K562 (cell line): Measurements from ENCODE around the gene ZDHHC17. TPM values are rescaled to one million over a fixed set of nuclear protein-coding genes. Genes with fewer than 3 reads are reported as not detected.

ENCODE experiments used
- ATAC-seq: fragments of 200-7000 bp; cut with Tn5 transposase; 3 replicates; pipeline ENCODE4 v1.9.1; 2020; ENCODE audit warnings: moderate library complexity
- BruUV-seq: library from RNA; stranded (reverse); fragments of 400-500 nt; replicated peaks from 2 replicates; lab custom pipeline; 2021; lab: Mats Ljungman, UMichigan
- CTCF ChIA-PET: fragments of 300-600 bp; formaldehyde crosslinking; extraction: SDS; loops from one replicate; lab custom pipeline; 2021; ENCODE audit warnings: low intra/inter-chr PET ratio; lab: Yijun Ruan, JAX
- POLR2A ChIA-PET: fragments of 300-600, 350-650 bp; sonication (Branson Sonifier 250); formaldehyde crosslinking; extraction: SDS; loops from one replicate; lab custom pipeline; 2021; ENCODE audit warnings: antibody characterized with exemption, inconsistent platforms; lab: Yijun Ruan, JAX
- DNase-seq, 4 experiments: peaks; one replicate each; pipeline versions ENCODE4 v3.0.0 to v3.0.0-alpha.2; 2011 to 2018; ENCODE audit warnings: low spot score in 3 of 4, mixed read lengths in 3 of 4; ENCODE audit errors: extremely low read depth in 1 of 4
- FAIRE-seq: peaks from 2 replicates; lab custom pipeline; 2011; peaks lifted over from hg19 to GRCh38; lab: Jason Lieb, UNC
- H2AFZ ChIP-seq: 2 replicates; pipeline ENCODE4 v1.6.0; 2011; ENCODE audit warnings: low read depth, low read length, control low read depth, inconsistent platforms
- H3K27ac ChIP-seq: fragments of 200-600 bp; 3 replicates; pipeline ENCODE4 v1.8.0; 2011; ENCODE audit warnings: low read depth, mild to moderate bottlenecking, control low read depth, inconsistent platforms, low read length, moderate library complexity, mixed read lengths; ENCODE audit errors: extremely low read depth
- H3K27me3 ChIP-seq, 2 experiments: fragments of 300-600 bp in 1 of 2; 2 replicates in 1 of 2; 3 replicates in 1 of 2; pipeline versions ENCODE4 v1.6.0 to v1.8.0; 2011; ENCODE audit warnings: inconsistent platforms in 2 of 2, low read length in 2 of 2, mild to moderate bottlenecking in 1 of 2, mixed read lengths in 1 of 2, moderate library complexity in 1 of 2; ENCODE audit not compliant: control insufficient read depth in 2 of 2, insufficient read depth in 2 of 2
- H3K36me3 ChIP-seq: fragments of 300-600 bp; 3 replicates; pipeline ENCODE4 v1.8.0; 2011; ENCODE audit warnings: mild to moderate bottlenecking, low read length, inconsistent platforms; ENCODE audit not compliant: control insufficient read depth, insufficient read depth
- H3K4me1 ChIP-seq, 2 experiments: fragments of 200-600 bp in 1 of 2; replicated peaks in 1 of 2; 2 replicates in 1 of 2; 3 replicates in 1 of 2; pipeline versions ENCODE4 v1.5.1 to v1.8.0; 2011; ENCODE audit warnings: inconsistent platforms in 2 of 2, low read length in 2 of 2, mild to moderate bottlenecking in 1 of 2, mixed read lengths in 1 of 2, moderate library complexity in 1 of 2; ENCODE audit not compliant: control insufficient read depth in 2 of 2, insufficient read depth in 2 of 2
- H3K4me2 ChIP-seq: 2 replicates; pipeline ENCODE4 v1.6.1; 2011; ENCODE audit warnings: low read length, control low read depth, inconsistent platforms, mixed read lengths; ENCODE audit not compliant: insufficient read depth
- H3K4me3 ChIP-seq: fragments of 200-600 bp; sonication (generic), shearing (Covaris generic); 2 replicates; pipeline ENCODE4 v1.5.1; 2016; ENCODE audit warnings: control low read depth, inconsistent platforms
- H3K79me2 ChIP-seq: fragments of 200-600 bp; 3 replicates; pipeline ENCODE4 v1.8.0; 2011; ENCODE audit warnings: low read length, inconsistent platforms; ENCODE audit not compliant: control insufficient read depth, insufficient read depth
- H3K9ac ChIP-seq, 2 experiments: 2 replicates each; pipeline versions ENCODE4 v1.6.0 to v1.6.1; 2011; ENCODE audit warnings: low read depth in 2 of 2, low read length in 2 of 2, control low read depth in 1 of 2, inconsistent platforms in 1 of 2, mild to moderate bottlenecking in 1 of 2, mixed read lengths in 1 of 2; ENCODE audit not compliant: insufficient read depth in 1 of 2
- H3K9me1 ChIP-seq: one replicate; pipeline ENCODE4 v1.6.0; 2011; ENCODE audit warnings: inconsistent platforms, mild to moderate bottlenecking, low read length, moderate library complexity; ENCODE audit not compliant: control insufficient read depth, insufficient read depth
- H3K9me3 ChIP-seq: replicated peaks from 2 replicates; pipeline ENCODE4 v1.5.1; 2011; ENCODE audit warnings: low read depth, low read length, inconsistent platforms; ENCODE audit not compliant: control insufficient read depth, insufficient read depth
- H4K20me1 ChIP-seq: replicated peaks from 2 replicates; pipeline ENCODE4 v1.6.1; 2011; ENCODE audit warnings: low read length, inconsistent platforms, mixed read lengths; ENCODE audit not compliant: control insufficient read depth, insufficient read depth
- AFF1 ChIP-seq, 2 experiments: fragments of 450-650 bp; IDR thresholded peaks; 2 replicates each; pipeline ENCODE4 v1.6.1; 2018; ENCODE audit warnings: mild to moderate bottlenecking in 2 of 2, low read depth in 1 of 2; ENCODE audit not compliant: partially characterized antibody in 2 of 2
- CBFA2T2 ChIP-seq: fragments of 450-650 bp; conservative IDR thresholded peaks from 2 replicates; pipeline ENCODE4 v1.6.1; 2017; ENCODE audit warnings: mild to moderate bottlenecking
- ELK1 ChIP-seq: sonication (generic); formaldehyde crosslinking; IDR thresholded peaks from 2 replicates; pipeline ENCODE4 v1.8.1; 2022; ENCODE audit warnings: missing genetic modification reagents
- EP300 ChIP-seq: IDR thresholded peaks from 2 replicates; pipeline ENCODE4 v1.6.1; 2012; ENCODE audit warnings: low read length, improper control_type of control experiment
- ETV5 ChIP-seq: sonication (generic); formaldehyde crosslinking; IDR thresholded peaks from 2 replicates; pipeline ENCODE4 v1.4.0; 2020; ENCODE audit warnings: low read depth, mild to moderate bottlenecking, missing genetic modification reagents
- MBD2 ChIP-seq: sonication (generic); IDR thresholded peaks from 2 replicates; pipeline ENCODE4 v1.6.1; 2016; ENCODE audit warnings: low read depth, borderline replicate concordance
- MYNN ChIP-seq, 2 experiments: sonication (generic); formaldehyde crosslinking in 1 of 2; IDR thresholded peaks; 2 replicates each; pipeline versions ENCODE4 v1.5.0 to v1.6.1; 2016 to 2020; ENCODE audit warnings: antibody characterized with exemption in 1 of 2, missing genetic modification reagents in 1 of 2
- RAD21 ChIP-seq, 2 experiments: fragments of 250-450 bp in 1 of 2; fragments of 450-650 bp in 1 of 2; sonication (Bioruptor Pico) in 1 of 2; formaldehyde crosslinking in 1 of 2; IDR thresholded peaks in 1 of 2; conservative IDR thresholded peaks in 1 of 2; 2 replicates each; pipeline versions ENCODE4 v1.4.0 to v1.8.0; 2020 to 2022; ENCODE audit warnings: mild to moderate bottlenecking in 2 of 2, moderate library complexity in 1 of 2
- SIN3B ChIP-seq: fragments of 450-650 bp; IDR thresholded peaks from 2 replicates; pipeline ENCODE4 v1.6.1; 2017; ENCODE audit warnings: low read depth, mild to moderate bottlenecking, moderate library complexity
- STAT6 ChIP-seq: sonication (generic); formaldehyde crosslinking; IDR thresholded peaks from 2 replicates; pipeline ENCODE4 v1.8.1; 2023; ENCODE audit warnings: mild to moderate bottlenecking, missing genetic modification reagents
- ZC3H8 ChIP-seq: fragments of 450-650 bp; IDR thresholded peaks from 2 replicates; pipeline ENCODE4 v1.6.1; 2017
- ZNF408 ChIP-seq: fragments of 250-450 bp; sonication (Bioruptor Pico); IDR thresholded peaks from 2 replicates; pipeline ENCODE4 v1.4.0; 2020; ENCODE audit warnings: low read depth, mild to moderate bottlenecking, moderate library complexity
- WGBS: fragments of 100-300 bp; shearing (Covaris generic); methylation state at CpG from one replicate; pipeline ENCODE4 v1.1.6; 2016; ENCODE audit warnings: low coverage, mixed read lengths; ENCODE audit not compliant: insufficient coverage; ENCODE audit errors: missing lambda C conversion rate; 5-methylcytosine and 5-hydroxymethylcytosine counted together
- in situ Hi-C: fragments of 300-500 bp; cut with MboI; formaldehyde crosslinking; loops from 4 replicates; pipeline ENCODE4 v1.15.0; 2018; ENCODE audit warnings: inconsistent platforms, mixed read lengths
- intact Hi-C: fragments of 100-400 bp; cut with micrococcal nuclease; formaldehyde crosslinking; loops from 2 replicates; pipeline ENCODE4 v1.14.2; 2022
- polyA plus RNA-seq, 8 experiments: library from polyadenylated mRNA; depleted of rRNA in 4 of 8; stranded (reverse) in 5 of 8; unstranded in 3 of 8; fragments of >200 nt; fragmentation: Nextera tagmentation in 2 of 8; fragmentation: Illumina TruSeq in 1 of 8; extraction: Ambion mirVana in 2 of 8; extraction: Trizol in 1 of 8; gene quantifications; 2 replicates each; pipeline versions ENCODE4 v1.2.1 to v1.2.3, GENCODE V29; 2011 to 2014; ENCODE audit warnings: inconsistent platforms in 1 of 8, missing spikeins in 1 of 8
- total RNA-seq, 7 experiments: library from RNA; depleted of rRNA in 6 of 7; stranded (reverse); fragments of >200 nt in 6 of 7; fragmentation: Illumina TruSeq in 2 of 7; extraction: Trizol in 2 of 7; gene quantifications; 2 replicates each; pipeline versions ENCODE4 v1.2.1 to v1.2.3, GENCODE V29; 2011 to 2021; ENCODE audit warnings: low replicate concordance in 1 of 7

ZDHHC17 gene
- total and polyA plus RNA-seq, 9 of the 15 experiments (the other 6 are each of a cell fraction or from before 2014, with no cell fraction given), result 6.7 to 66.0 (median 27.5) TPM

GRCh38 chr12:76864791-76865400 lies 101.0 kb downstream of the ZDHHC17 start (continued):
- TF ChIP-seq ELK1 (no peak), MYNN (IDR thresholded peaks at IDR 0.05) (no peak), MYNN (CRISPR knock-in tag; IDR thresholded peaks at IDR 0.05) (no peak), ETV5 (no peak), AFF1 (IDR thresholded peaks at IDR 0.05; ENCODE audit: low read depth in 1 of 2, partially characterized antibody in 2 of 2) (no peak)

- no peaks in the 10 kb centered on the region for H4K20me1 ChIP-seq
- no peak overlapping the region for H3K4me3 ChIP-seq
- H3K9me1 ChIP-seq, result no peaks in the 10 kb centered on the region
- H2AFZ ChIP-seq, result no peak overlapping the region
- WGBS, result 39% methylated on average over 8 of the region's 8 CpGs
- H3K27me3 ChIP-seq, result no peaks in the 10 kb centered on the region
- no TSS peak for BruUV-seq
- POLR2A ChIA-PET, result no interaction called here
- no peaks in the 10 kb centered on the region for H3K79me2 ChIP-seq
- H3K36me3 ChIP-seq, result no peaks in the 10 kb centered on the region
- DNase-seq, result no peak
- FAIRE-seq, result no peak
- H3K27ac ChIP-seq, result no peak overlapping the region
- H3K4me2 ChIP-seq, result no peak overlapping the region
- in situ Hi-C loops (no loop called here), intact Hi-C loops (no loop called here)
- no peak for ATAC-seq
- CTCF ChIA-PET, result no interaction called here
- H3K9ac ChIP-seq, result no peak overlapping the region
- H3K9me3 ChIP-seq, result no peaks in the 10 kb centered on the region
- peaks cover 3 to 14% of the 10 kb centered on the region in 2 experiments; a peak in 4 of 5 replicates for H3K4me1 ChIP-seq
- TF ChIP-seq ZNF408 (no peak), RAD21 (CRISPR knock-in tag; conservative IDR thresholded peaks at IDR 0.05 in 1 of 2, IDR thresholded peaks at IDR 0.05 in 1 of 2) (no peak), STAT6 (CRISPR knock-in tag) (no peak), EP300 (no peak), ZC3H8 (no peak), SIN3B (no peak), MBD2 (no peak), CBFA2T2 (no peak)
Observed at GRCh38 chr12:76866151-76866567, 102.2 kb downstream of the ZDHHC17 start.
